ENCODE measurements around the gene NUP62.

DNA sequence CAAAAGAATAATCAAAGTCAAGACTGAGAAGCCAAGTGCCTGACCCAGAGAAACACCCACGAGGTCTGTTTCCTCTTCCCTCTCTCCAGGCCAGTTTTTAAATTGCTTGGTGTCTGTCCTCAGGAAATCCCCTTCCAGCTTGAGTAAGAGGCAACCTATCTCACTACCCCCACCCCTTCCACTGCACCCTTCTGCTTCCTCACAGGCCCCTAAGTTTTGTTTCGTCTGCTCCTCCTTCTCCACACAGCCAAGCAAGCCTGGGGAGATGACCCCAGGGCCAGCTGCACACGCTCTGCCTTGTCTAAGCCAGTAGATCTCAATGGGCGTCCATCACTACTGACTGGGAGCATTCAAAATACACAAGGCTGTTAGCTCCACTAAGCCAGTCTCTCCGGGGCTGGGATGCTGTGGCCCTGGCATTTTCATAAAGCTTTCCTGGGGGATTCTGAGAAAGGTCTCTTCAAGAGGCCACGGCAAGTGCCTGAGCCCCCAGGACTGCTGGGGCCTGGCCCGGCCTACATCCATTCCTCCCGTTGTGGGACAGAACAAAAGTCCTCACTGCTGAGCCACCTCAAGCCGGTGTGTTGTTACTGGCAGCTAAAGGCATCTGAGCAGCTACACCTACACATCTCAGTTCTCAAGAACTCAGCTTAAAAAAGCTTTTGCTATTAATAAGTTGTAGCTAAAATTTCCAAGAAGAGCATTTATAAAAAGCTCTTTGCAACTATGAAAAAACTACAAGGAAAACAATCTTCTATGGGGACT, 17.7 kb downstream of the NUP62 start:
- TF ChIP-seq, protein P1, sequence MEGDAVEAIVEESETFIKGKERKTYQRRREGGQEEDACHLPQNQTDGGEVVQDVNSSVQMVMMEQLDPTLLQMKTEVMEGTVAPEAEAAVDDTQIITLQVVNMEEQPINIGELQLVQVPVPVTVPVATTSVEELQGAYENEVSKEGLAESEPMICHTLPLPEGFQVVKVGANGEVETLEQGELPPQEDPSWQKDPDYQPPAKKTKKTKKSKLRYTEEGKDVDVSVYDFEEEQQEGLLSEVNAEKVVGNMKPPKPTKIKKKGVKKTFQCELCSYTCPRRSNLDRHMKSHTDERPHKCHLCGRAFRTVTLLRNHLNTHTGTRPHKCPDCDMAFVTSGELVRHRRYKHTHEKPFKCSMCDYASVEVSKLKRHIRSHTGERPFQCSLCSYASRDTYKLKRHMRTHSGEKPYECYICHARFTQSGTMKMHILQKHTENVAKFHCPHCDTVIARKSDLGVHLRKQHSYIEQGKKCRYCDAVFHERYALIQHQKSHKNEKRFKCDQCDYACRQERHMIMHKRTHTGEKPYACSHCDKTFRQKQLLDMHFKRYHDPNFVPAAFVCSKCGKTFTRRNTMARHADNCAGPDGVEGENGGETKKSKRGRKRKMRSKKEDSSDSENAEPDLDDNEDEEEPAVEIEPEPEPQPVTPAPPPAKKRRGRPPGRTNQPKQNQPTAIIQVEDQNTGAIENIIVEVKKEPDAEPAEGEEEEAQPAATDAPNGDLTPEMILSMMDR (IDR thresholded peaks at IDR 0.05): no peak
- TF ChIP-seq POLR2AphosphoS5 (IDR thresholded peaks at IDR 0.05) (no peak), POLR2A (IDR thresholded peaks at IDR 0.05) (no peak), EP300 (IDR thresholded peaks at IDR 0.05) (no peak)
